GM18511 (cell line): ENCODE results near the gene ZHX3.
A peak's percentile ranks its signal among the peaks of the same experiment; 100 is the strongest.
"Not testable (repeated sequence)": the region's sequence is repeated elsewhere in the genome, so short reads cannot be mapped to it uniquely, and the experiment has no call there.

ENCODE experiments used
- ATAC-seq: cut with Tn5 transposase; IDR thresholded peaks from one replicate; pipeline ENCODE4 v1.9.1; 2021; ENCODE audit warnings: mild to moderate bottlenecking, moderate library complexity; ENCODE audit not compliant: unreplicated experiment

Gene ZHX3

GRCh38 chr20:41261260-41261659 lies 56.3 kb downstream of the ZHX3 start:
- no peak for ATAC-seq

- ATAC-seq: no peak
These were observed 56.8 kb downstream of the ZHX3 start for GRCh38 chr20:41260734-41261220.

- ATAC-seq: no peak
These were observed 58.2 kb downstream of the ZHX3 start for GRCh38 chr20:41259309-41259708.

GRCh38 chr20:41258474-41258873 lies 59.1 kb downstream of the ZHX3 start:
- ATAC-seq: no peak

- ATAC-seq: no peak
These were observed 61.0 kb downstream of the ZHX3 start for GRCh38 chr20:41256516-41256915.

- no peak for ATAC-seq
These were observed 61.9 kb downstream of the ZHX3 start for GRCh38 chr20:41255655-41256054.

- ATAC-seq: peak; percentile 68
These were observed 67.9 kb downstream of the ZHX3 start for GRCh38 chr20:41249411-41250281.

GRCh38 chr20:41248368-41249024 lies 69.0 kb downstream of the ZHX3 start:
- ATAC-seq: no peak

GRCh38 chr20:41247523-41248367 lies 69.8 kb downstream of the ZHX3 start:
- ATAC-seq: no peak

- ATAC-seq: no peak
These were observed 72.3 kb downstream of the ZHX3 start for GRCh38 chr20:41245086-41245707.

- no peak for ATAC-seq
These were observed 74.7 kb downstream of the ZHX3 start for GRCh38 chr20:41242807-41243206.

- ATAC-seq: no peak
These were observed 75.2 kb downstream of the ZHX3 start for GRCh38 chr20:41242352-41242751.

- not testable (repeated sequence) for ATAC-seq
These were observed 80.3 kb downstream of the ZHX3 start for GRCh38 chr20:41237233-41237632.

GRCh38 chr20:41236818-41237217 lies 80.7 kb downstream of the ZHX3 start:
- not testable (repeated sequence) for ATAC-seq

- no peak for ATAC-seq
These were observed 83.0 kb downstream of the ZHX3 start for GRCh38 chr20:41234546-41234945.

- ATAC-seq: no peak
These were observed 83.5 kb downstream of the ZHX3 start for GRCh38 chr20:41234041-41234440.

- ATAC-seq: no peak
These were observed 84.3 kb downstream of the ZHX3 start for GRCh38 chr20:41232973-41233926.

- no peak for ATAC-seq
These were observed 86.4 kb downstream of the ZHX3 start for GRCh38 chr20:41231136-41231535.

- ATAC-seq: no peak
These were observed 87.4 kb downstream of the ZHX3 start for GRCh38 chr20:41230136-41230535.

GRCh38 chr20:41229259-41229658 lies 88.3 kb downstream of the ZHX3 start:
- ATAC-seq: no peak
